CD8-positive, alpha-beta memory T cell (primary cell): ENCODE data around the gene OR52E8. TPM values are rescaled to one million over a fixed set of nuclear protein-coding genes. Genes with fewer than 3 reads are reported as not detected.

Experiments
- polyA plus RNA-seq: library from polyadenylated mRNA; unstranded; fragments of 300-500 nt; fragmentation: Illumina TruSeq; gene quantifications from one replicate; pipeline ENCODE4 v1.2.3, GENCODE V29; 2021
- total RNA-seq, 2 experiments: library from RNA; stranded (reverse); gene quantifications; one replicate each; pipeline ENCODE4 v1.2.3, GENCODE V29; 2021

Gene OR52E8
- total and polyA plus RNA-seq, 3 experiments from 2014 or later, result not detected

Other genes with a start within 250 kb of the OR52E8 start
- 1 to 10 TPM; 3.1 to 4.1 TPM for gene TRIM34, start 232.7 kb downstream of the OR52E8 start, total RNA-seq
- 13.5 TPM for gene TRIM34, start 232.7 kb downstream of the OR52E8 start, polyA plus RNA-seq
- 10 to 100 TPM in 1 of 2 experiments, 1 to 10 TPM in 1; 8.2 to 10.6 TPM for gene TRIM5, start 172.6 kb downstream of the OR52E8 start, total RNA-seq
- gene TRIM5, start 172.6 kb downstream of the OR52E8 start, polyA plus RNA-seq, result 9.8 TPM
- gene TRIM22, start 167.9 kb downstream of the OR52E8 start, total RNA-seq, result 100 to 1,000 TPM; 105 TPM
- gene TRIM22, start 167.9 kb downstream of the OR52E8 start, polyA plus RNA-seq, result 163 TPM
- not detected for gene OR56B1, start 121.2 kb downstream of the OR52E8 start, total RNA-seq
- gene OR56B1, start 121.2 kb downstream of the OR52E8 start, polyA plus RNA-seq, result not detected
- gene OR52N4, start 103.4 kb downstream of the OR52E8 start, total RNA-seq, result under 1 TPM; 0.22 to 0.48 TPM
- 0.71 TPM for gene OR52N4, start 103.4 kb downstream of the OR52E8 start, polyA plus RNA-seq
- not detected for gene OR52N5, start 74.3 kb downstream of the OR52E8 start, total RNA-seq
- gene OR52N5, start 74.3 kb downstream of the OR52E8 start, polyA plus RNA-seq, result not detected
- not detected for gene OR52N1, start 66.4 kb downstream of the OR52E8 start, total RNA-seq
- gene OR52N1, start 66.4 kb downstream of the OR52E8 start, polyA plus RNA-seq, result not detected
- not detected for gene OR52N2, start 48.8 kb downstream of the OR52E8 start, total RNA-seq
- not detected for gene OR52N2, start 48.8 kb downstream of the OR52E8 start, polyA plus RNA-seq
- not detected for gene OR52E6, start 15.8 kb downstream of the OR52E8 start, total RNA-seq
- not detected for gene OR52E6, start 15.8 kb downstream of the OR52E8 start, polyA plus RNA-seq
- gene OR52E4, start 22.9 kb upstream of the OR52E8 start, total RNA-seq, result not detected
- not detected for gene OR52E4, start 22.9 kb upstream of the OR52E8 start, polyA plus RNA-seq
- not detected for gene OR52E5, start 35.5 kb upstream of the OR52E8 start, total RNA-seq
- not detected for gene OR52E5, start 35.5 kb upstream of the OR52E8 start, polyA plus RNA-seq
- gene OR56A3, start 84.6 kb upstream of the OR52E8 start, total RNA-seq, result not detected
- not detected for gene OR56A3, start 84.6 kb upstream of the OR52E8 start, polyA plus RNA-seq
- gene OR56A5, start 110.8 kb upstream of the OR52E8 start, total RNA-seq, result not detected
- not detected for gene OR56A5, start 110.8 kb upstream of the OR52E8 start, polyA plus RNA-seq
- gene OR52L1, start 129.3 kb upstream of the OR52E8 start, total RNA-seq, result not detected
- not detected for gene OR52L1, start 129.3 kb upstream of the OR52E8 start, polyA plus RNA-seq
- not detected for gene OR56A4, start 149.3 kb upstream of the OR52E8 start, total RNA-seq
- gene OR56A4, start 149.3 kb upstream of the OR52E8 start, polyA plus RNA-seq, result not detected
- gene OR56A1, start 173.1 kb upstream of the OR52E8 start, total RNA-seq, result not detected
- gene OR56A1, start 173.1 kb upstream of the OR52E8 start, polyA plus RNA-seq, result not detected
- not detected for gene OR56B4, start 250.0 kb upstream of the OR52E8 start, total RNA-seq
- not detected for gene OR56B4, start 250.0 kb upstream of the OR52E8 start, polyA plus RNA-seq